GM21360 (cell line): ENCODE measurements around the gene ICOS.

ENCODE experiments used
- ATAC-seq: cut with Tn5 transposase; IDR thresholded peaks from one replicate; pipeline ENCODE4 v1.9.1; 2021; ENCODE audit warnings: mild to moderate bottlenecking, moderate library complexity; ENCODE audit not compliant: unreplicated experiment

ICOS gene, protein sequence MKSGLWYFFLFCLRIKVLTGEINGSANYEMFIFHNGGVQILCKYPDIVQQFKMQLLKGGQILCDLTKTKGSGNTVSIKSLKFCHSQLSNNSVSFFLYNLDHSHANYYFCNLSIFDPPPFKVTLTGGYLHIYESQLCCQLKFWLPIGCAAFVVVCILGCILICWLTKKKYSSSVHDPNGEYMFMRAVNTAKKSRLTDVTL

DNA sequence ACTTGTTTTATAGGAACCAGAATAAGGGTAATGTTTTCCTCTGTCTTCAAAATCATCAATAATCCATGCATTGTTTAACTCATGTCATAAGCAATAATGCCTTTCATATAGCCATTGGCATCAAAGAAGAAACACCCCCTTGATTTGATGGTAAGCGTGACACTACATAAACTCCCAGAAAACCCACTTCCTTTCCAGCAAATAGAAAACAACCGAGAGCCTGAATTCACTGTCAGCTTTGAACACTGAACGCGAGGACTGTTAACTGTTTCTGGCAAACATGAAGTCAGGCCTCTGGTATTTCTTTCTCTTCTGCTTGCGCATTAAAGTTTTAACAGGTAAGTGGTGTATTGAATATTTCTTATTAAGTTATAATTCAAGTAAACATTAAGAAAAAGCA, at the start of gene ICOS:
TSS of gene ICOS (plus strand) at position 229 of the 400 bp plus-strand sequence. CDS start at position 281, 52 bp downstream.
- no peak for ATAC-seq

DNA sequence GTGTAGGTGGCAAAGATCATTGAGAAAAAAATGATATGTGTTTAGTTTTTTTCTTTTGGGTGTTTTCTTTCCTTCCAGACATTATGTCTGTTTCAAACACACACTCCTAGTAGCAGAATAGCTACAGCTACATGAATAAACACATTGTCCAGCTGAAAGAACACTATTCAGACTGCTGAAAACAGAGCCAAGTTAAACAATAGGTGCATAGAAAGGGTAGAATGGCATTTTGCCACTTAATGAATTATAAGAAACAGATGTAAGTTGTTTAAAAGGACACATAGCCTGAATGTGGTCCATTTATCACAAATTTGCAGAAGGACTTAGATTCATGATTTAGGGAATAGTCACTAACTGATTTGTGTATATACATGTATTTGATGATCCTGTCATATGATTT, 48.9 kb upstream of the ICOS start:
- no peak for ATAC-seq

DNA sequence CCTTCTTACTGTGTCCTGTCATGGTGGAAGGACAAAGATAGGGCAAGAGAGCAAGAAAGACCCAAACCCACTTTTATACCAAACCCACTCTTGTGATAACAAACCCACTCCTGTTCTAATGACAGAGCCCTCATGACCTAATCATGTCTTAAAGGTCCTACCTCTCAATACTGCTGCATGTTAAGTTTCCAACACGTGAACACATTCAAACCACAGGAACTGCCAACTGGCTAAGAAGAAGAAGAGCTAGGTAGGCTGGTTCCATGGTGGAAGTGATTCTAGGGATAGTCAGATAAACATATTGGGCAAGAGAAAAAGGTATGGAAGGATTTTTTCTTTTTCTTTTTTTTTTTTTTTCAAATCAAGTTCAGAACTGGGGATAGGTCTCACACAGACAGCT, 47.0 kb upstream of the ICOS start:
- ATAC-seq, result no peak

DNA sequence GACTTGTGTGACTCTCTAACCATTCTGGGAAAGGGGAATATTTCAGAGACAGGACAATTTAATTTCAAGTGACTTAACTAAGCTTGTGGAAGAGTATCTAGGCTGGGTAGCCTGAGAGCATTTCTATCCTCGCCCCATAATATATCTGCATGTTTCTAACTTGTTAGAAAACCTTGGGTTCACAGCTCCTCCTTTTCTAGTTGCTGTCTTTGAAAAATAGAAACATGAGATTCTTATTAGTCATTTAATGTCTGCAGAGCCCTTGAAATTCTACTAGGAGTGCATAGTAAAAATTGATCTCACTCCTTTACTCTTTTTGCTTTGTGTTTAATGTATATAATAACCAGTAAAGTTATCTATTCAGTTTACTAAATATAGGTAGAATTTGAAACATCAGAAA, 46.6 kb upstream of the ICOS start:
- no peak for ATAC-seq

DNA sequence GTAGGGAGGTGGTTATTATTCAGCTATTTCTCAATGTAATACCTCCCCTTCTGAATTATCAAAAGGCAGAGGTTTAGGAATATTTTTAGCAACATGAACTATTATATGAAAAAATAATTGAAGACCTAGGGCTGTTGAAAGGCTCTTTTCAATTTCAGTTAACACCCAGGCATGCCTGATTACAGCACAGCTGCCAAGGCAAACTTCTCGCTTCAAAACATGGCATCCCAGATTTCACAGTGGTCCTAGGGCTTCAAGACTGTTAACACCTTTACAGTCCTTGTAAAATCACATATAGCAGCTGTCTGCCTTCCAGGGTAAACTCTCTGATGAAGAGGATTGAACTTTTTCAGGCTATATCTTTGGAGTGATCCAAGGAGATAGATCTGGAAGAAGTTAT, 45.8 kb upstream of the ICOS start:
- no peak for ATAC-seq

DNA sequence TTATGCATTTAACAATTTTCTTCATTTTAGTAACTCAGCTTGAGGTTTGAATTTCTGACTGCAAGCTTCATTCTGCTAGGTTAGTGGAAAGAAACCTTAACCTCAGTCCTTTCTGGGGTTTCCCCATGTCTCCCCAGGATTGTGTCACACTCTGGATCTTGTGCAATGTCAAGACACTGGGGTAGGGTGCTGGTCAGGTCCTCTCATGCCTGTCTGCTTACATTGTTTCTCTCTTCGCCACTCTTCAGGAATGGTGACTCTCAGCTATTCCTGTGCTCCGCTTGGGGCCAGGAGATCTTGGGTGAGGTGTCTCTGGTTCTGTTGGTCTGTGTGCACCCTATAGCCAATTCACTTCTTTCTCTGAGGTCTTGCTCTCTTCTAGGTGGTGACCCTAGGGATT, 45.1 kb upstream of the ICOS start:
- ATAC-seq, result no peak

DNA sequence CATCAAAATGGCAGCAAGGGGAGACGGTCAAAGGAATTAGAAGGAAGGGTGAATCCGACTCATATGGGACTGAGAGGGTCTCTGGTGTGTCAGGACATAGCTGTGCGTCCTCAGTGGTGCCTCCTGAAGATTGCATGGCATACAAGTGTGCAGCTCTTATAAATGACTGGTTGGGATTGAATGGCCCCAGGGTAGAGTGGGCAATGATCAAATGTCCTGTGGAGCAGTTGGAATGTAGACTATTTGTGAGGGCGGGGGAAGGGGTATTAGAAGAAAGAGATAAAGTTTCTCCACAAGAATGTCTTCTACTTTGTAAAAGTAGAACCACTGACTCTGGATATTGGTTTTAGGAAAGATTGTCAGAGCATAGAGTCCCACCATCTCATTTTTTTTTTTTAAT, 44.4 kb upstream of the ICOS start:
- no peak for ATAC-seq

DNA sequence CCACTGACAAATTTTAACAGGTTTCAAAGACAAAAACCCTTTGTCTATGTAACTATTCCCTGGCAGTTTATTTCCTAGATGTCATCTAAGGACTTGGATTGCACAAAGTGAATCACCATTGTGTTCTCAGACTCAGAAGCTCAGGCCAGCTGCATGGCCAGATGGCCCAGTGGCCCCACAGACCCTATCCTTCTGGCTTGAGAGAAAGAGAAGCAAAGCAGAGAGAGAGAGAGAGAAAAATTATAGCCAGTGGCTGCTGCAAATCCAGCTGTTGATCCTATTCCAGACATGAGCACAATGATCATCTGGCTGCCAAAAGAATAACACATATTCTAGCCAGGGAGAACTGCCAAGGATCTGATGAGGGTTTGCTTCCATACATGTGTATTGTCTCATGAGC, 43.2 kb upstream of the ICOS start:
- no peak for ATAC-seq

DNA sequence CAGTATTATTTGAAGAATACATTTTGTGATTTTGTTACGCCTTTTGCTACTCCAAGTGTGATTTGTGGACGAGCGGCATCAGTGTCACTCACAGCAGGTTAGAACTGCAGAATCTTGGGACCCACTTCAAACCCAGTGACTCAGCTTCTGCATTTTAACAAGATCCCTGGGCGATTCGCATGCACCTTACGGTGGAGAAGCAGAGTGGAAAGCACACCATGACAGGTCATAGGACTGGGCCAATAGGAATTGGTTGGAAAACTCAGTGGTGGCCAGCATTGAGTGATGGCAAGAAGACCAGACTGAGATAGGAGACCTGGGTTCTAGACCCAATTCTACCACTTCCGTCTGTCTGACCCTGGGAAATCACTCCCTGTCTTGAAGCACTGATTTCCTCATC, 42.7 kb upstream of the ICOS start:
- ATAC-seq, result no peak

DNA sequence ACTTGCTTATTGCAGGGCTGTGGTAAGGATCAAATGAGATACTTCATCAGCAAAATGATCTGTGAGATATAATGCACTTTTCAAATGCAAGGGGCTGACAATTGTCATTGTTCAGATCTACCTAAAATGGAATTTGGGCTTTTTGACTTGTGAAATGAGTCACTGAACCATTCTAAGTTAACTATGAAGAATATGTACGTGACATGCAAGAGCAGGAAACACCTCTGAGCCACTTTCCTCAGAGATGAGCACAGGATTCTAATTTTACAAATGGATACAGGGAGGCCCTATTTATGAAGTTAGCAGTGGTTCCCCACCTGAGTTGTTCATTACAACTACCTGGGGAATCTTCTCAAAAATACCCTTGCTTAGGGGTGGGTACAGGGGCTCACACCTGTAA, 42.3 kb upstream of the ICOS start:
- ATAC-seq, result no peak

DNA sequence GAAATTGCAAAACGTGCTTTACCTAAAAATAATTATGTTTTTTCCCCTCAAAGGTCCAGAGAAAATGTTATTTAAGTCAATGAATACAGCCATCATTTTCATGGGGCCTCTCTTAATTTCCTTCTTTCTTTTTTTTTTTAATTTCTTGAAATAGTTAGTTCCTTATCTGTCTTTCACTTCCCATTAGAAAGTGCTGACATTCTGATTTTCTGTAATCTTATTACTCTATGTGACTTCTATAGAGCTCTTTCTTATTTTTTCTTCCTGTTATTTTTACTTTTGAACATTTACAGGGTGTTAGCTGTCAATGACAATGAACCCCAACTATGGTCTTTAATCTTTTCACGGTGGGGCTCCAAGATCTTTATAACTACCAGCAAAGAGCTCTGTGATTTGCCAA, 39.0 kb upstream of the ICOS start:
- ATAC-seq, result no peak

DNA sequence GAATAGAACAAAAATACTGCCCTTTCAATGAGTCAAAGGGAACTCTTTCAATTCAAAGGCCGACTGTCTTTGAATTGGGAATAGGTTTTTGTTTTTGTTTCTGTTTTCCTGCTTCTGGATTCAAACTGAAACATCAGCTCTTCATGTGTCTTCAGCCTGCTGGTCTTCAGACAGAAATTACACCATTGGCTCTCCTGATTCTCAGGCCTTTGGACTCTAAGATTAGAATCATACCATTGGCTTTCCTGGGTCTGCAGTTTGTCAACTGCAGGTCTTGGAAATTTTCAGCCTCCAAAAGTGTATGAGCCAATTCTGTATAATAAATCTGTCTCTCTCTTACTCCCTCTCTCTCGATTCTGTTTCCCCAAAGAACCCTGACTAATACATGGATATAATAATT, 37.9 kb upstream of the ICOS start:
- no peak for ATAC-seq

DNA sequence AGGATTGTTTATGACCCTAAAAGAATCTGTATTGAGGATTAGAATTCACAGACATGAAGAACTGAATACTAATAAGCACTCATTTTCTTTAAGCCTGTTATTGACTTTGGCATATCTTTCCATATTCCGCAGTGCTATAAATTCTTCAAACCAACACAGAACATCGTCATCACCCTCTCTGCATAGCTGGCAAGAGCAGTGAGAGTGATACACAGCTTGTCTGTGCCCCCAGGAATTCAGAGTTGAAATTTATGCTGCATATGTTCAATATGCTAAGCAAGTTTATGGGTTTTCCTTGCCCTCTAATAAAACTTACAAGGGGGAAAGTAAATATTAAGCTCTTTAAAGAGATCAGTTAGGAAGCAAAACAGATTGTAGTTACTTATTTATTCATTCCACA, 36.3 kb upstream of the ICOS start:
- ATAC-seq, result no peak

DNA sequence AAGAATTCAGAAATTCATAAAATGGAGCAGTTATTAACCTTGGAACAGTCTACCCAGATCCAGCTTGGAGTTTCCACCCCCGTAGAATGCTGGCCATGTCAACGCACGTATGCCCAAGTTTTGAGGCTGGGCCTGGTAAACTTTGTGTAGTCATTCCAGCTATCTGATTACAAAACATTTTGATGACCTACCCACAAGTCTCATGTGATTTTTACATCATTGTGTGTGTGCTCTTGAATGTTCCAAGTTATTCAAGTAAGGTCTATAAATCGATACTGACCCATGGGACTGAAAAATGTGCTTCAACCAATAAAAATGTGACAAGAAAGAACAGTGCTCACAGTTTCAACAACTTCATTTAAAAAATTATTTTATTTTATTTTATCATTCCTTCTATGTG, 32.5 kb upstream of the ICOS start:
- ATAC-seq, result no peak

DNA sequence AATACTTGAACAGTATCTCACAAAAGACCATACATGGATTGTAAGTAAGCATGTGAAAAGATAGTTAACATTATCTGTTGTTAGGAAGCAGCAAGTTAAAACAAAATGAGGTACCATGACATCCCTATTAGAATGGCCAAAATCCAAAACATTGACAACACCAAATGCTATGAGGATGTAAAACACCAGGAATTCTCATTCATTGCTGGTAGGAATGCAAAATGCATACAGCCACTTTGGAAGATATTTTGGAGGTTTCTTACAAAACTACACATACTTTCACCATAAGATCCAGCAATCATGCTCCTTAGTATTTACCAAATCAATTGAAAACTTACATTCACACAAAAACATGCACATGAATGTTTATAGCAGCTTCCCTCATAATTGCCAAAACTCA, 30.9 kb upstream of the ICOS start:
- ATAC-seq, result no peak

DNA sequence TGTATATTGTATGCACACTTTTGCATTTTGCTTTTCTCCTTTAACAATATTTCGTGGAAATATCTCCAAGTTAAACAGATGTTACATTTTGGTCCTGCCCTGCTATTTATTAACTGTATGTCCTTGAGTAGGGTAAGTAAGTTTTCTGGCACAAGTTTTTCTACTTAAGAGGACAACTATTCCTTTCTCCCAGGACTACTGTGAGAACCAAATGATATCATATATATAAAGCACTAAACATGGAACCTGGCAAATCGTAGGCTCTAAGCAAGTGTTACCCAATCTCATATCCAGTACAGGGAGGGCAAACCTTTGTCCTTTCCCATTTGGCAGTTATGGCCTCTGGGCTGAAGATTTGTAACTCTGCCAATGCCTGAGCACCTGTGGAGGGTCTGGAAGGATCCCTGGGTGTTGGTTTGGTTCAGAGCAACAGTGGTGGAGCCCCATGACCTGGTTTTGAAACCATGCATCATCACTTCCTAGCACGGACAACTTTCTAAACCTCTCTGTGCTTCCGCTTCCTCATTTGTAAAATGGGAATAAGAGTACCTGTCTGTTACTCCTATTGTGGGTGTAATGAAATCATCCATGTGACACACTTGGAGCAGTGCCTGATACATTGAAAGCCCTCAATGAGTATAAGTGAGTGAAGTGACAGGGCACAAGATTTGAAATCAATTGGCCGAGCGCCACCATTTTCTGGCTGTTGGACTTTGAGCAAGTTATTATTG, 28.3 kb upstream of the ICOS start:
- no peak for ATAC-seq

DNA sequence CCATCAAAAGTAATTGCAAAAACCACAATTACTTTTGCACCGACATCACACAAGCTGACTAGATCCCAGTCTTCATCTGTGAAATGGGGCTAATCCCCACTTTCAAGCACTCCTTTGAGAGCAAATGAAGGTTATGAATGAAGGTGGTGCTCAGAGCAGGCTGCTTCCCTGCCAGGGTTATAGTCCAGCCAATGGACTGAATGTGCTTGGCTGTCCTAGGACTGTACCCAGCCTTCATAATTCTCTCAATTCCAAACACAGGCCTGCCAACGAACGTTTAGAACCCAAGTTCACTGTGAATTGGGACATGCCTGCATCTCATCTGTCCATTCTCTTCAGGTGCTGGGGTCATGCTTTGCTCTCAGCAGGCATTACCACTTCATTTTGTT, 27.8 kb upstream of the ICOS start:
- ATAC-seq, result no peak

DNA sequence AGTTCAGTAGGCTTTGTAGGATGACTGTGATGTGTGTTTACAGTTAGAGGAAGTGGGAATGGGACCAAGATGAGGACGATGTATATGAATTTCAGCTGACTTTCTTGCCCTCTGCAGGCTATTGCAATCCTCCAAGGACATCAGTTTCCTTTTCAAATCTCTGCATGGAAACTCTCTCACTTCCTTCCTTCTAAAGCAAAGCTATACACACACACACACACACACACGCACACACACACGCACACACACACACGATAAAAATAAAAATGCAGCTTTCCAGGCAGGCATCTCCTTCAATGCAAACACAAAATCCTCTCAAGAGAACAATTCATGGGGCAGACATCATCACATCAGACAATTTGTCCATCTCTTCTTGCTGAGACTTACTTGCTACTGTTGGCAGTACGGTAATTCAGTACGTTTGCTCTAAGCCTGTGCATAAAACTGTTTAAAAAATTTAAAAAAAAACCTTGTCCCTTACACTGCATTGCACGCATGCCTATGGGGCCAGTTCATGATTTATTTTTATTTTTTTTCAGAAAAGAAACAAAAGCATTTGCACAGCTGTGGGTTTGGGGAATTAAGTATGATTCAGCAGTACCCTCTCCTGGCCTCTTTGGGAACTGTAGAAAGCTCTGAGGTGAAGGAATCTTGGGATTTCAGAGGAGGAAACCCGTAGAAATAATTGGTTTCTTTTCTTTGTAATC, 27.1 kb upstream of the ICOS start:
- no peak for ATAC-seq

DNA sequence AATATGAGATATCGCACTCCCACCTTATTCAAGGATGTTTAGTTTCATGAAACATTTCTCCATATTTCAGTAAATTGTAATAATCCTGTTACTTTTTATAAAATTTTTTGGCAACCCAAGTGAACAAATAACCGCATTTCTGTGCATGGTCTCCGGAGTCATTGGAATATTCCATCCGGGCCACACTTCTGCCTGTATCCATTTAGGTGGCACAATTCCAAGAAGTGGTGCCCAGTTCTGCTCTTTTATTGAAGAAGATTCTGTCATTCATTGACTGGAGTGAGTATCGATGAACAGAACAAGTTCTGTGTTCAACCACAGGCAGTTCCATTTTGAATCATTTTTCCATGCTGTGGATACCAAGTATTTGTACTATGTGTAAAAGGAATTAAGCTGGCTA, 26.6 kb upstream of the ICOS start:
- ATAC-seq, result no peak

DNA sequence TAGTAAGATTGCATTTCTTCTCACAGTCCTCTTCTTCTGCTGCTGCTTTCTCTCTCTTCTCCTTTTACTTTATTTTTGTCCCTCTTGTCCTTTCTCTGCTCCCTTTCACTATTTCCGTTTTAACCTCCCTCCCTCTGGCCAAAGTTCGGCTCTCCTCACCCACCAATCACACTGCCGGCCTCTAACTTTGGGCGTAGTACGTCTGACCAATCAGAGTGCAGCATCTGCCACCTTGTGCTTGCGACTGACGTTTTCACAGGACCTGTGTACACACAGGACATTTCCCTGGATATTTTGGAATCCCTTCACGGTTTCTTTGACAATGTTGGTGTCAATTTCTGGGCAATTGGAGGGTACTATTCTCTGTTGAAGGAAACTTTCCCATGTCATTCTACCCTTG, 22.6 kb upstream of the ICOS start:
- ATAC-seq, result no peak

DNA sequence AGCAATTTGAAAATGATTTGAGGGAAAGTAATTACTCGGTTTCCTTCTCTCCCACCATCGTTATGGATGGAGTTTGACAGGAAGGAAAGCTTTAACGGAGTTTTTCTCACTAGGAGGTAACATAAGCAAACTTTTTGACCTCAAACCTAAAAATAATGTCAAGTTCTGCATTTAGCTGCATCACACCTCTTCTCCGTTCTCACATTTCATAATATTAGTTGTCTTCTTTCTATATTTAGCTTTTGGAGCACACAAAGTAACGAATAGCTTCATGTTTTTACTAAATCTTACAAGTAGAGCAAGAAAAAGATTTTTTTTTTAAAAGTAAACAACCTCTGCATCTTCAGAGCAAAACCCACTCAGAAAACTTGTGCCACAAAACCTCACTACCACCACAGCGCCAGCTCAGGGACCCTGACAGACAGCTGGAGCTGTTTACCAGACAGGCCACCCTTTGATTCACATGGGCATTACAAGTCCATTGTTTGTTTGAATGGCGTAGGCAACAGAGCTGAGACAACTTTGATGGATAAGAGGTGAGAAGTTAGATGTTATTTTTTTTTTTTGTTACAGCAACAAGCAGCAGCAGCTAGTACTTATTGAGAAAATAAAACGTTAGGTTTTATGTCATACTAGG, 21.9 kb upstream of the ICOS start:
- ATAC-seq, result no peak

DNA sequence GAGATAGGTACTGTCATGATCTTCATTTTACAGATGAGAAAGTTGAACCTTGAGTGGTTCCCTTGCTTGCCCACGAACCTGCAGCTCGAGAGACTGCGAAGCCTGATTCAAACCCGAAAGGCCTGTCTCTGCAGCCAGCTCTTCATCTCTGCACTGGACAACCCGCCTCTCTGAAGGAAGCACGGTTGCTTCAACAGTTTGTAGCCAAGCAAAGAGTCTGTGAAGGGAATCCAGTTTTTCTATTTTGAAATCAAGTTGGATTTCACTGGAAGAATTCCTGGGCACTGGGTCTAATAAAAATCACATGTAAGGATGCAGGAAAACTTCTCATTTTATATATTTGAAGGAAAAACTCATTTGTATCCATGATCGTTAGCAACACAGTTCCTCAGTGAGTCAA, 21.3 kb upstream of the ICOS start:
- ATAC-seq, result no peak
